HUES48 (cell line): ENCODE results near the gene LRSAM1.

Experiments used
- H3K27ac ChIP-seq: one replicate; pipeline ENCODE4 v1.7.0; 2013; ENCODE audit warnings: low read depth, low read length, inconsistent platforms
- H3K27me3 ChIP-seq: 2 replicates; pipeline ENCODE4 v1.6.1; 2013; ENCODE audit warnings: mild to moderate bottlenecking, low read length; ENCODE audit not compliant: control insufficient read depth, insufficient read depth
- H3K36me3 ChIP-seq: 2 replicates; pipeline ENCODE4 v1.6.1; 2013; ENCODE audit warnings: low read length; ENCODE audit not compliant: control insufficient read depth, insufficient read depth
- H3K4me1 ChIP-seq: 2 replicates; pipeline ENCODE4 v1.6.1; 2013; ENCODE audit warnings: mild to moderate bottlenecking, low read length; ENCODE audit not compliant: control insufficient read depth, insufficient read depth
- H3K4me3 ChIP-seq: 2 replicates; pipeline ENCODE4 v1.5.1; 2013; ENCODE audit warnings: mild to moderate bottlenecking, low read depth, low read length
- H3K9ac ChIP-seq: 2 replicates; pipeline ENCODE4 v1.6.1; 2013; ENCODE audit warnings: mild to moderate bottlenecking, low read depth, low read length, moderate library complexity
- H3K9me3 ChIP-seq: 2 replicates; pipeline ENCODE4 v1.6.1; 2013; ENCODE audit warnings: low read length; ENCODE audit not compliant: control insufficient read depth, insufficient read depth

Gene LRSAM1

DNA sequence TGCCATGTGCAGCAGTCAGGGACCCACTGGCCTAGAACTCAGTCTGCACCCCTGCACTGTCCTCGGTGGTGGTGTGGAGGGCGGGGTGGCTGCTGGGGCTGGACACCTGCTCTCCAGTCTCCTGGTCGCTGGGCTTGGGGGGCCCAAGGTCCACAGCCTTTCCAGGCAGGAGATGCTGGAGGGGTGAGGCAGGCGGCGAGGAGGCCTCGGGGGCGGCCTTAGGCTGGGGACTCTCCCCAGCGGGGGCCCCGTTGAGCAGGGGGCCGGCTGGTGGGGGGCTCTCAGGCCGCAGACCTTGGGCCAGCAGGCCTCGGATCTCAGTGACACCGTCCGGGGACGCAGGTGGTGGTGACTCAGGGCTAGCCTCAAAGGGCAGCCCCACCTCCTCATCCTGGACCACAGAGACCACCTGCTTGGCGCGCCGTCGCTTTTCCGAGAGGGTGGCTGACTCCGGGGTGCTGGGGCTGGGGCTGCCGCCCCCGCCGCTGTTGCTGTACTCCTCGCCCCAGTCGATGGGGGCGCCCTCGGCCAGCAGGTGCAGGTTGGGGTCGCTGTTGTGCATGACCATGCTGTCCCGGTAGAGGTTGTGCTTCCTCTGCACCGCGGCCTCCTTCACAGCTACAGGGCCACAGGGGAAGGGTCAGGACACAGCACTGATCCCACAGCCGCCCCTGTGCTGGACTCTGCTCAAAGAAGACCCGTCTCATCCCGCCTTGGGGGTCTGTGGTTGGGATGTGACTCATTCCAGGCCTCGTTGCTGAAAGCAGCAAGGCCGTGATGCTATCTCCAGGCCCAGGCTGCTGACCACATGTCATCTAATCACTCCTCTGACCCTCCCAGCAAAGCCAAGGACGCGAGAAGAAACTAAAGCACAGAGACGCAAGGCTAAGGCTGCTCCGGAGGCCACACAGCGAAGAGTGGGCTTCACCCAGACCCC lies 55.8 kb downstream of the LRSAM1 start:
- Histone ChIP-seq H3K4me1 (peaks cover 7% of the 10 kb centered on the region), H3K36me3 (peaks cover 20% of the 10 kb centered on the region), H3K4me3 (no peak overlapping the region)

DNA sequence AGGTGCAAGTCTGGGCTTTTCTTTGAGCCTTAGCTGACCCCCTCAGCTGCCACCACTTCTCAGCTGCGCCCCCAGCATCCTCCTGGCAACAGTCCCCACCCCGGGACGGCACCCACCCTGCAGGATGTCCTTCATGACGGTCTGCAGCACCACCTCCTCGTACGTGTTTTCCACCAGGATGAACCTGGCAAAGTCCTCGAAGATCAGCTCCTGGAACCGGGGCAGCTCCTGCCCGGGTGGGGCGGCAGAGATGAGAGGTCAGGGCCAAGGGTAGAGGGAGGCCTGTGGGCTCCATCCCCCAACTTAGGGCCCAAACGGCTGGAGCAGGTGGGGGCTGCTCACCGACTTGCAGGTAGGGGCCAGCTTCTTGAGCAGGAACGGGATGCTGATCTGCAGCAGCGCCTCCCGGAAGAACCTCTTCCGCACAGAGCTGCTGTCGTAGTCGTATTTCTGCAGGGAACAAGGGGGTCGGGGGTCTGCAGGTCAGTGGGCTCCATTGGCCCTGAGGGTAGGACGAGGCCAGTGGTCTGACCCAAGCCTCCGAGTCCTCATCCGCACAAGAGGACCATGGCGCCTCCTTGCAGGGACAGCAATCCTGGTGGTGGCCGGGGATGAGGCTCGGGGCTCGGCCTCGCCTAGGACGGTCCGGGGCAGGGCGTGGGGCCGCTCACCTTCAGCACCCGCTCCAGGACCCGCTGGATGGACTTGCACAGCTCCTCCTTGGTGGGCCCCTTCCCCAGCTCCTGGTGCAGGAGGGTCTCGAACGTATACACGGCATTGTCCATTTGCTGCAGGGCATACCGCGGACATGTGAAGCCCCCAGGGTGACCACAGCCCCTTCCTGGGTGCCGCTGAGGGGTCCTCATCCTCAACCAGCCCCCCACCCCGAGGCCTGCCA lies 56.7 kb downstream of the LRSAM1 start:
- Histone ChIP-seq H3K27ac (no peak overlapping the region), H3K4me1 (peaks cover 8% of the 10 kb centered on the region), H3K27me3 (no peaks in the 10 kb centered on the region), H3K36me3 (peaks cover 20% of the 10 kb centered on the region), H3K4me3 (no peak overlapping the region), H3K9ac (no peak overlapping the region), H3K9me3 (no peaks in the 10 kb centered on the region)

More for the DNA sequence above, 55.8 kb downstream of the LRSAM1 start:
- Histone ChIP-seq H3K9ac (no peak overlapping the region), H3K27me3 (no peaks in the 10 kb centered on the region), H3K9me3 (no peaks in the 10 kb centered on the region), H3K27ac (no peak overlapping the region)

DNA sequence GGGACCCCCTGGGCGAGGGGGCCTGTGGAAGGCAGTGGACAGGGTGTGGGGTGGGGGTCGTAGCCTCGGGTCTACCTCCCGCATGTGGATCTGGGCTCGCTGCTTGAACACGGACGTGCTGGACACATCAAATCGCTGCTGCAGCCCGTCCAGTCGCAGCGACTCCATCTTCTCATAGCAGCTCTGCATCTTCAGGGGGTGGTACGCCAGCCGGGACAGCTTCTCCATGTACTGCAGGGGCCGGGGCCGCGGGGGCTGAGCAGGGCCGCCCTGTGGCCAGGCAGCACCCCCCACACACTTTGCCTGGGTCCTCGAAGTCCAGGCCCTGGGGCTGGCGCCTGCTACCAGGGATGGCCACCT lies 57.6 kb downstream of the LRSAM1 start:
- no peaks in the 10 kb centered on the region for H3K9me3 ChIP-seq
- H3K9ac ChIP-seq = no peak overlapping the region
- H3K4me3 ChIP-seq = no peak overlapping the region
- no peaks in the 10 kb centered on the region for H3K27me3 ChIP-seq
- peaks cover 20% of the 10 kb centered on the region for H3K36me3 ChIP-seq
- no peak overlapping the region for H3K27ac ChIP-seq
- peaks cover 8% of the 10 kb centered on the region for H3K4me1 ChIP-seq

DNA sequence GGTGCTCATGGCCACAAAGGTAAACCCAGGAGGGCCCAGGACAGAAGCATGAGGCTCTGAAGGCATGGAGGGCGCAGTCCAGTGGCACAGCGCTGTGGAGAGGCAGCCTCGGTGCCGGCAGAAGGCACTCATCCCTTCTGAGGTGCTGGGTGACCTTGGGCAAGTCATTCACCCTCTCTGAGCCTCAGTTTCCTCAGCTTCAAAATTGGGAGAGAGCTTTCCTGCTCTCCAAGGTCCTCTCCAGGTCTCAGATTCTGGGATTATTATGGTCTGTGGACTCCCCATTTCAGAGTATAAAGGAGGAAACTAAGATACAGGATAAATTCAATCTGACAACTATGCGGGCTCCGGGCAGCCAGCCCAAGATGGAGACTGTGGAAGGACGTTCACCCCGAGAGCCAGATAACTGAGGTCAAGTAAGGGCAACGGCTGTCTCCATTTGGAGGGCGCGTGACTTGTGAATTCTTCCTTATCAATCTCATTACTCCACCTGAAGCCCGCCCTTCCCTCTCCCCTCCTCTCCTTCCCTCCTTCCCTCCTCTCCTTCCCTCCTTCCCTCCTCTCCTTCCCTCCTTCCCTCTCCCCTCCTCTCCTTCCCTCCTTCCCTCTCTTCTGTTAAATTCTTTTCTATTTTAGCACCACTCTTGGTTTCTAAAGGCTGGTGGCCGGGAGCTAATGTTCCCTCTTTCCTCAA lies 58.1 kb downstream of the LRSAM1 start:
- Histone ChIP-seq H3K4me3 (no peak overlapping the region), H3K36me3 (peaks cover 21% of the 10 kb centered on the region), H3K27me3 (no peaks in the 10 kb centered on the region), H3K27ac (no peak overlapping the region), H3K9ac (no peak overlapping the region), H3K4me1 (peaks cover 8% of the 10 kb centered on the region), H3K9me3 (no peaks in the 10 kb centered on the region)

DNA sequence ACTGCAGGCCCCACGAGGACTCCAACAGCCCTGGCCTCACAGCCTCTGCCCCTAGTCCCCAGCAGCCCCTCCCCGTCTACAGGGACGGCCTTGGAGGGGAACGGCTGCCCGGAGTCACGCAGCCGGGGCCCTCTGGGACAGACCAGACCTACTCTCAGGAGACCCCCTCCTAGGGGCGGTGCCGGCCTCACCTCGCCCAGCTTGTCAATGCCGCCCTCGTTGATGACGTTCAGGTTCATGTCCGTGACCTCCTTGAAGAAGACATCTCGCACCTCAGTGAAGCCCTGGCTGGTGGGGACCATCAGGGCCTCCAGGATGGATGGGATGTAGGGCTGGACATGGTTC lies 58.6 kb downstream of the LRSAM1 start:
- Histone ChIP-seq H3K27me3 (no peaks in the 10 kb centered on the region), H3K9ac (no peak overlapping the region), H3K27ac (no peak overlapping the region), H3K9me3 (no peaks in the 10 kb centered on the region), H3K36me3 (peaks cover 27% of the 10 kb centered on the region), H3K4me1 (peaks cover 8% of the 10 kb centered on the region), H3K4me3 (no peak overlapping the region)

DNA sequence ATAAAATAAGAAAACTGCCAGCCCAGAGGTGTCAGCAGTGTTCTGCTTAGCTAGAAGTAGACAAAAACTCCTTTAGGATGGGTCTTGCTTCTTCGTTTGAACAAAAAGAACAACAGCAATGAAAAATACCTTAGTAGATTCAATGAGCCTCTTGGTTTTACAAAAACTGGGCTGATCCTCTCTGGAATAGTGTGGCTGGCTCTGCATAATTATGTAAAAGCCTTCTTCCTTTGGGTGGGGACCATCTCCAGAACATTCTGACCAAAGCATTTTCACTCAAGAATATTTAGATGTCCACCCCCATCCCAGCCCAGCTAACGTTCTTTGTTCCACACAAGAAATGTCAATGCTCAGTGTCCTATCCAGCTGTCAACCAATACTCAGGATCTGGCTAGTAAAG lies 63.2 kb downstream of the LRSAM1 start:
- Histone ChIP-seq H3K9me3 (no peaks in the 10 kb centered on the region), H3K36me3 (peaks cover 24% of the 10 kb centered on the region), H3K27ac (no peak overlapping the region), H3K9ac (no peak overlapping the region), H3K4me3 (no peak overlapping the region), H3K27me3 (no peaks in the 10 kb centered on the region), H3K4me1 (peaks cover 8% of the 10 kb centered on the region)

DNA sequence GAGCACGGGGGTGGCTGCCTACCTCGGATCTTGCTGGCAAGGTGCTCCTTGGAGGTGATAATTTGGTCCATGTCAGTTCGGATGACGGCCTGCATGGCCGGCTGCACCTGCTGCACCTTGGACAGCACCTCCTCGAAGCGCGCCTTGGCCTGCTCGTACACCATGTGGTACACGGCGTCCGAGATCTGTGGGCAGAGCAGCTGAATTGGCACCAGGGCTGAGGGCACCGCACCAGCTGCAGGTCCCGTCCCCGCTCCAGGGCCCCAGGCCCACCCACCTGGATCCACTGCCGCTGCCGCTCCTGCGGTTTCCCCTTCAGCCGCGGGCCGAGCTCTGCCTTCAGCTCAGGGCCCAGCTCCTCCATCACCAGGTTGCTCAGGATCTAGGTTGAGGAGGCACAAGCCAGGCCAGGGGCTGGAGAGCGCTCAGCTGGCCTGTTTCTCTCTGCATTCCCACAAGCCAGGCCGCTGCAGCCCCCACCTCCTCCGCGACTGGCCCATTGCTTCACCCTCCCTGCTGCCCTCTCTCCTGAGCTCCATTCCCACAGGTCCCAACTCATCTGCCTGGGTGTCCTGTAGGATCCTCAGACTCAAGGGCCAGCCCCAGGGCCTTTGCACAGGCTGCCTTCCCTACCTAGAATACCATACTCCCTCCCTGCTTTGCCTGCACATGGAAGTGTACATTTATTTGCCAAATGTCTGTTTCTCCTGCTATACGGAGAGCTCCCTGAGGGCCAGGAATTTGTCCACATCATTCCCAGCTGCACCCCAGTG lies 65.7 kb downstream of the LRSAM1 start:
- Histone ChIP-seq H3K4me3 (no peak overlapping the region), H3K9me3 (no peaks in the 10 kb centered on the region), H3K4me1 (peaks cover 11% of the 10 kb centered on the region), H3K36me3 (peaks cover 25% of the 10 kb centered on the region), H3K27ac (no peak overlapping the region), H3K27me3 (no peaks in the 10 kb centered on the region), H3K9ac (no peak overlapping the region)

DNA sequence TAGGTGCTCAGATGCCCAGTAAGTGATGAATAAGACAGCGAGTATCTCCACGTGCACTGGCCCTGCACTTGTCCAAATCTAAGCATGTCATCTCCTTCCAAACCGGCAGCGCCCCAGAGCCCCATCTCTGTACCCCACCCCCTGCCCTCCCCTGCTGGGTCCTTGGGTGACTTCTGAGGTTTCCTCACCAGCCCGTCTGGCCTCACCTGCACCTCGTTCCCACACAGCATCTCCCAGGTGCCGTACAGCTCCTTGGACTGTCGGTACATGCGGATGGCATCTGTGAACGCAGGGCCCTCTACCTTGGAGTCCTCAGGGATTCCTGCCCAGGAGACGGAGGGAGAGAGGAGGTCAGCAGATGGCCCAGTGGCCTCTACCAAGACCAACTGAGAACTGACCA lies 66.3 kb downstream of the LRSAM1 start:
- Histone ChIP-seq H3K36me3 (peaks cover 31% of the 10 kb centered on the region), H3K27me3 (no peaks in the 10 kb centered on the region), H3K4me3 (no peak overlapping the region), H3K9ac (no peak overlapping the region), H3K27ac (no peak overlapping the region), H3K4me1 (peaks cover 9% of the 10 kb centered on the region; the same call in 1 of the 2 replicates), H3K9me3 (peaks cover 1% of the 10 kb centered on the region)

DNA sequence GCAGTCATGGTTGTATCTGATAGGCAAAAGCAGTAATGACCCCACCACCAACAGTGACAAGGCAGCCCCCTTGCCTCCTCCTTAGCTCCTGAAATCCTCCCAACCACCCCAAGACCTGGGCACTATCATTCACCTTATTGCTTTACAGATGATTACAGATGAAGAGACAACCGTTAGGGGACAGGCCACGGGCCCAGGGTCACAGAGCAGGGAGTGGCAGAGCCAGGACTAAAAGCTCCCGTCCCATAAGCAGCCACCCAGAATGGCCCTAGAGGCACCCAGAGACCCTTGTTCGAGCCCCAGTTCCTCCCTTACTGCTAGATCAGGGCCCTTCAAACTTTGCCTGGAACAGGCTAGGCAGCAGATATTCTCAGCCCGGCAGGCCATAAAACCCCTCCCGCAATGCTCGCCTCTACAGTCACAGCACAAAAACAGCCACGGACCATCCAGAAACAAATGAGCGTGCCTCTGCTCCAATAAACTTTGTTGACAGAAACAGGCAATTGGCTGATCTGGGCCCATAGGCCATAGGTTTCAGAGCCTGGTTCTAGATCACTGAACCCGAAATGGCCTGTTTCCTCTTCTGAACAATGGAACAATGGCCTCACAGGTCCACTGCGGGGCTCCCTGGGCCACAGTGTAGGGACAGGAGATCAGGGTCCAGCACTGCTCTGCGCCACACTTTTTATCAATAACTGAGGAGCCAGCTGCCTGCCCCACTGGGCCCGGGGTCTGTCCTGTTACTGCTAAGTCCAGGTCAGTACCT lies 67.0 kb downstream of the LRSAM1 start:
- H3K9me3 ChIP-seq = peaks cover 7% of the 10 kb centered on the region
- peaks cover 9% of the 10 kb centered on the region; the same call in 1 of the 2 replicates for H3K4me1 ChIP-seq
- no peaks in the 10 kb centered on the region for H3K27me3 ChIP-seq
- H3K9ac ChIP-seq = no peak overlapping the region
- peaks cover 36% of the 10 kb centered on the region for H3K36me3 ChIP-seq
- H3K27ac ChIP-seq = no peak overlapping the region
- H3K4me3 ChIP-seq = no peak overlapping the region
